Adrenal gland (tissue), 12 donors: ENCODE results near the gene VEZT. TPM values are rescaled to one million over a fixed set of nuclear protein-coding genes. Genes with fewer than 3 reads are reported as not detected.
A peak's percentile ranks its signal among the peaks of the same experiment; 100 is the strongest.

Experiments used
- DNase-seq, 7 donors: peaks; one replicate each; pipeline ENCODE4 v3.0.0-alpha.2; 2019 to 2020
- H3K27ac ChIP-seq, 5 donors: fragments of 200-600 bp; sonication (generic) in 4 of 5; 1 replicate in 3 of 5; 2 replicates in 2 of 5; pipeline versions ENCODE4 v1.5.1 to v1.8.0; 2016 to 2020; ENCODE audit warnings: mild to moderate bottlenecking in 1 of 5
- H3K27me3 ChIP-seq: fragments of 200-600 bp; 2 replicates; pipeline ENCODE4 v1.8.0; 2021
- H3K36me3 ChIP-seq, 2 donors: fragments of 200-600 bp; replicated peaks in 1 of 2; 1 replicate in 1 of 2; 2 replicates in 1 of 2; pipeline versions ENCODE4 v1.5.1 to v1.8.0; 2018 to 2022
- H3K4me1 ChIP-seq, 2 donors: fragments of 200-600 bp; replicated peaks in 1 of 2; 1 replicate in 1 of 2; 2 replicates in 1 of 2; pipeline versions ENCODE4 v1.5.1 to v1.8.0; 2018 to 2021
- H3K4me3 ChIP-seq, 4 donors: fragments of 200-600 bp; sonication (generic) in 3 of 4; one replicate each; pipeline ENCODE4 v1.5.1; 2016 to 2018
- H3K9me3 ChIP-seq, 3 donors: fragments of 200-600 bp; sonication (generic) in 1 of 3; replicated peaks in 1 of 3; 1 replicate in 2 of 3; 2 replicates in 1 of 3; pipeline versions ENCODE4 v1.5.1 to v1.8.0; 2016 to 2021
- CTCF ChIP-seq, 6 experiments: fragments of 450-650 bp in 4 of 6; fragments of 200-600 bp in 2 of 6; sonication (generic) in 1 of 6; IDR thresholded peaks; 1 replicate in 5 of 6; 2 replicates in 1 of 6; pipeline versions ENCODE4 v1.5.1 to v1.8.0; 2016 to 2021; ENCODE audit warnings: antibody characterized with exemption in 6 of 6, mild to moderate bottlenecking in 2 of 6, moderate library complexity in 1 of 6
- POLR2A ChIP-seq, 2 donors: fragments of 450-650 bp; IDR thresholded peaks; one replicate each; pipeline ENCODE4 v1.6.1; 2017; ENCODE audit warnings: antibody characterized with exemption in 2 of 2, mild to moderate bottlenecking in 2 of 2, moderate library complexity in 1 of 2
- WGBS, 4 donors: extraction: QIAGEN DNeasy Blood & Tissue Kit in 2 of 4; methylation state at CpG; one replicate each; pipeline versions ENCODE4 v1.1.5 to v1.1.7; 2013 to 2017; 5-methylcytosine and 5-hydroxymethylcytosine counted together
- intact Hi-C, 2 donors: fragments of 100-400 bp; cut with DNase I; formaldehyde crosslinking; loops; one replicate each; pipeline versions ENCODE4 v1.14.1 to v1.15.0; 2022 to 2023
- polyA plus RNA-seq, 3 donors: library from polyadenylated mRNA; stranded (reverse); fragments of 200-250 nt in 2 of 3; fragments of 350-450 nt in 1 of 3; fragmentation: Illumina TruSeq in 1 of 3; extraction: RNeasy Lipid Tissue Mini Kit (QIAGEN cat#74804) in 1 of 3; gene quantifications; one replicate each; pipeline ENCODE4 v1.2.3, GENCODE V29; 2013 to 2014
- total RNA-seq, 9 donors: library from RNA; depleted of rRNA in 4 of 9; stranded (reverse); fragments of >200 nt in 4 of 9; fragments of 120-200 nt in 1 of 9; fragmentation: NEBNext Ultra II Directional in 1 of 9; extraction: Animal tissue kit (Norgen Biotek cat#: 25700) in 1 of 9; gene quantifications; one replicate each; pipeline versions ENCODE4 v1.1.0 to v1.2.4, GENCODE V29; 2013 to 2023
- donor health status: healthy with polysubstance abuse.
- donor health status: Bipolar disorder and iron deficiency.
- donor health status: DM: yes; HTN: yes; CAD: no.
- donor health status: DM: no; HTN: no; CAD: no.
- donor health status: DM: no; HTN: no; CAD: no.
- donor health status: DM: yes; HTN: yes; CAD: no.

VEZT gene
- total and polyA plus RNA-seq, 12 donors = 34.8 to 189 (median 88.3) TPM

- TF ChIP-seq POLR2A (IDR thresholded peaks at IDR 0.05) (no peak), CTCF (IDR thresholded peaks at IDR 0.05) (no peak)
- no peaks in the 10 kb centered on the region for H3K9me3 ChIP-seq
- no peak overlapping the region for H3K4me3 ChIP-seq
- intact Hi-C loops = no loop called here
- H3K27ac ChIP-seq = no peak overlapping the region
- H3K36me3 ChIP-seq = no peaks in the 10 kb centered on the region
- H3K4me1 ChIP-seq = peaks cover 3 to 19% of the 10 kb centered on the region in 2 donors
- WGBS, 4 donors = 75 to 76% (median 76%) methylated on average over 5 of the region's 5 CpGs
- DNase-seq = no peak
- H3K27me3 ChIP-seq = no peaks in the 10 kb centered on the region
These were observed 38.6 kb upstream of the VEZT start for GRCh38 chr12:95179011-95179410.

GRCh38 chr12:95181103-95181502, 36.5 kb upstream of the VEZT start:
- Histone ChIP-seq H3K36me3 (no peaks in the 10 kb centered on the region), H3K4me1 (peaks cover 0 to 11% of the 10 kb centered on the region in 2 donors), H3K27ac (no peak overlapping the region), H3K9me3 (no peaks in the 10 kb centered on the region), H3K27me3 (no peaks in the 10 kb centered on the region), H3K4me3 (no peak overlapping the region)
- DNase-seq = no peak
- WGBS, 4 donors = 78 to 95% (median 81%) methylated on average over 2 of the region's 2 CpGs
- intact Hi-C loops = no loop called here
- TF ChIP-seq CTCF (IDR thresholded peaks at IDR 0.05) (no peak), POLR2A (IDR thresholded peaks at IDR 0.05) (no peak)

GRCh38 chr12:95182868-95183415, 34.7 kb upstream of the VEZT start:
- TF ChIP-seq CTCF (IDR thresholded peaks at IDR 0.05) (no peak), POLR2A (IDR thresholded peaks at IDR 0.05) (no peak)
- H3K36me3 ChIP-seq = no peaks in the 10 kb centered on the region
- peaks cover 2 to 4% of the 10 kb centered on the region in 2 donors for H3K4me1 ChIP-seq
- no peak overlapping the region for H3K4me3 ChIP-seq
- H3K9me3 ChIP-seq = no peaks in the 10 kb centered on the region
- peak in 6 of 7 donors; percentile 40 to 80 (median 63) for DNase-seq
- H3K27ac ChIP-seq = peak overlapping the region in 4 of 5 donors; percentile 3 to 84 (median 49)
- 69 to 73% (median 73%) methylated on average over 5 of the region's 5 CpGs for WGBS, 4 donors
- intact Hi-C loops = no loop called here
- H3K27me3 ChIP-seq = no peaks in the 10 kb centered on the region

- intact Hi-C loops = no loop called here
These were observed 33.5 kb upstream of the VEZT start for GRCh38 chr12:95184121-95184520.

More at GRCh38 chr12:95184121-95184520, 33.5 kb upstream of the VEZT start:
- TF ChIP-seq POLR2A (IDR thresholded peaks at IDR 0.05) = no peak
- no peak for TF ChIP-seq CTCF (IDR thresholded peaks at IDR 0.05)
- no peak for DNase-seq
- H3K27ac ChIP-seq = no peak overlapping the region
- no peaks in the 10 kb centered on the region for H3K36me3 ChIP-seq
- no peaks in the 10 kb centered on the region for H3K27me3 ChIP-seq
- no peaks in the 10 kb centered on the region for H3K9me3 ChIP-seq
- H3K4me3 ChIP-seq = no peak overlapping the region
- H3K4me1 ChIP-seq = peaks cover 7 to 13% of the 10 kb centered on the region in 2 donors
